ENCODE results near the gene RPL11.
"Not testable (repeated sequence)": the region's sequence is repeated elsewhere in the genome, so short reads cannot be mapped to it uniquely, and the experiment has no call there.

The RPL11 gene

GRCh38 chr1:23684415-23684814 lies 7.2 kb upstream of the RPL11 start:
- in situ Hi-C loops (cut with MboI; ENCODE audit: low sequenced_read_pairs): no loop called here

GRCh38 chr1:23685197-23685596 lies 6.4 kb upstream of the RPL11 start:
- in situ Hi-C loops (cut with MboI; ENCODE audit: low sequenced_read_pairs): not testable (repeated sequence)

- in situ Hi-C loops (cut with MboI; ENCODE audit: low sequenced_read_pairs): not testable (repeated sequence)
Measured at GRCh38 chr1:23687680-23688079, 3.9 kb upstream of the RPL11 start.

- in situ Hi-C loops (cut with MboI; ENCODE audit: low sequenced_read_pairs): not testable (repeated sequence)
Measured at GRCh38 chr1:23688281-23688680, 3.3 kb upstream of the RPL11 start.

GRCh38 chr1:23692308-23692871 lies 784 bp downstream of the RPL11 start:
- in situ Hi-C loops (cut with MboI; ENCODE audit: low sequenced_read_pairs): no loop called here

GRCh38 chr1:23693599-23693998 lies 2.0 kb downstream of the RPL11 start:
- in situ Hi-C loops (cut with MboI; ENCODE audit: low sequenced_read_pairs): no loop called here

- in situ Hi-C loops (cut with MboI; ENCODE audit: low sequenced_read_pairs): no loop called here
Measured at GRCh38 chr1:23694371-23694770, 2.8 kb downstream of the RPL11 start.

GRCh38 chr1:23695667-23696066 lies 4.1 kb downstream of the RPL11 start:
- in situ Hi-C loops (cut with MboI; ENCODE audit: low sequenced_read_pairs): no loop called here

- in situ Hi-C loops (cut with MboI; ENCODE audit: low sequenced_read_pairs): no loop called here
Measured at GRCh38 chr1:23696335-23696989, 4.9 kb downstream of the RPL11 start.

GRCh38 chr1:23698466-23698865 lies 6.9 kb downstream of the RPL11 start:
- in situ Hi-C loops (cut with MboI; ENCODE audit: low sequenced_read_pairs): no loop called here

GRCh38 chr1:23699280-23700179 lies 7.9 kb downstream of the RPL11 start:
- in situ Hi-C loops (cut with MboI; ENCODE audit: low sequenced_read_pairs): no loop called here

- in situ Hi-C loops (cut with MboI; ENCODE audit: low sequenced_read_pairs): no loop called here
Measured at GRCh38 chr1:23701310-23701709, 9.7 kb downstream of the RPL11 start.

- in situ Hi-C loops (cut with MboI; ENCODE audit: low sequenced_read_pairs): no loop called here
Measured at GRCh38 chr1:23701996-23702395, 10.4 kb downstream of the RPL11 start.

GRCh38 chr1:23704834-23705495 lies 13.4 kb downstream of the RPL11 start:
- in situ Hi-C loops (cut with MboI; ENCODE audit: low sequenced_read_pairs): no loop called here

GRCh38 chr1:23709229-23709628 lies 17.6 kb downstream of the RPL11 start:
- in situ Hi-C loops (cut with MboI; ENCODE audit: low sequenced_read_pairs): no loop called here

GRCh38 chr1:23718482-23718881 lies 26.9 kb downstream of the RPL11 start:
- in situ Hi-C loops (cut with MboI; ENCODE audit: low sequenced_read_pairs): no loop called here

GRCh38 chr1:23719162-23719820 lies 27.7 kb downstream of the RPL11 start:
- in situ Hi-C loops (cut with MboI; ENCODE audit: low sequenced_read_pairs): no loop called here

GRCh38 chr1:23720256-23720995 lies 28.8 kb downstream of the RPL11 start:
- in situ Hi-C loops (cut with MboI; ENCODE audit: low sequenced_read_pairs): no loop called here

GRCh38 chr1:23722652-23723051 lies 31.0 kb downstream of the RPL11 start:
- in situ Hi-C loops (cut with MboI; ENCODE audit: low sequenced_read_pairs): no loop called here

GRCh38 chr1:23726686-23727085 lies 35.1 kb downstream of the RPL11 start:
- in situ Hi-C loops (cut with MboI; ENCODE audit: low sequenced_read_pairs): no loop called here

Data from hTERT RPE-1 (cell line).